Astrocyte (in vitro differentiated cells and primary cell): ENCODE measurements around the gene DGKH. TPM values are rescaled to one million over a fixed set of nuclear protein-coding genes. Genes with fewer than 3 reads are reported as not detected.

ENCODE experiments used
- DNase-seq: peaks from one replicate; pipeline ENCODE4 v3.0.0-alpha.2; 2010; ENCODE audit warnings: low read depth
- FAIRE-seq: peaks from 2 replicates; lab custom pipeline; 2011; peaks lifted over from hg19 to GRCh38; lab: Jason Lieb, UNC
- H2AFZ ChIP-seq: 2 replicates; pipeline ENCODE4 v1.6.0; 2012; ENCODE audit warnings: low read depth, low read length, inconsistent platforms
- H3K27ac ChIP-seq: 2 replicates; pipeline ENCODE4 v1.5.1; 2011; ENCODE audit warnings: low read depth, low read length, inconsistent platforms
- H3K27me3 ChIP-seq: 2 replicates; pipeline ENCODE4 v1.6.0; 2011; ENCODE audit warnings: low read length, inconsistent platforms; ENCODE audit not compliant: insufficient read depth
- H3K36me3 ChIP-seq: 2 replicates; pipeline ENCODE4 v1.5.1; 2011; ENCODE audit warnings: low read length, inconsistent platforms; ENCODE audit not compliant: insufficient read depth
- H3K4me1 ChIP-seq: 2 replicates; pipeline ENCODE4 v1.5.1; 2011; ENCODE audit warnings: low read length, inconsistent platforms; ENCODE audit not compliant: insufficient read depth
- H3K4me2 ChIP-seq: 2 replicates; pipeline ENCODE4 v1.6.0; 2012; ENCODE audit warnings: low read length, inconsistent platforms
- H3K4me3 ChIP-seq: 2 replicates; pipeline ENCODE4 v1.5.1; 2011; ENCODE audit warnings: low read depth, mild to moderate bottlenecking, low read length, inconsistent platforms; ENCODE audit not compliant: insufficient read depth
- H3K79me2 ChIP-seq: 2 replicates; pipeline ENCODE4 v1.6.0; 2012; ENCODE audit warnings: mild to moderate bottlenecking, low read length, inconsistent platforms; ENCODE audit not compliant: insufficient read depth
- H3K9ac ChIP-seq: 2 replicates; pipeline ENCODE4 v1.6.0; 2012; ENCODE audit warnings: mild to moderate bottlenecking, low read length, inconsistent platforms
- H3K9me3 ChIP-seq: 2 replicates; pipeline ENCODE4 v1.5.1; 2012; ENCODE audit warnings: low read depth, mild to moderate bottlenecking, low read length, inconsistent platforms; ENCODE audit not compliant: insufficient read depth
- H4K20me1 ChIP-seq: 2 replicates; pipeline ENCODE4 v1.6.0; 2012; ENCODE audit warnings: low read length, inconsistent platforms; ENCODE audit not compliant: insufficient read depth
- H3K27ac Mint-ChIP-seq: one replicate; pipeline ENCODE4 v1.8.0; 2021; ENCODE audit warnings: mild to moderate bottlenecking, mixed read lengths; ENCODE audit not compliant: unreplicated experiment
- H3K27me3 Mint-ChIP-seq: one replicate; pipeline ENCODE4 v1.8.0; 2021; ENCODE audit warnings: low read depth, mixed read lengths; ENCODE audit not compliant: unreplicated experiment
- H3K36me3 Mint-ChIP-seq: one replicate; pipeline ENCODE4 v1.8.0; 2021; ENCODE audit warnings: low read depth, mixed read lengths; ENCODE audit not compliant: unreplicated experiment
- H3K4me1 Mint-ChIP-seq: one replicate; pipeline ENCODE4 v1.8.0; 2021; ENCODE audit warnings: low read depth, mixed read lengths; ENCODE audit not compliant: unreplicated experiment
- H3K4me3 Mint-ChIP-seq: one replicate; pipeline ENCODE4 v1.8.0; 2021; ENCODE audit warnings: mild to moderate bottlenecking, moderate library complexity, mixed read lengths; ENCODE audit not compliant: unreplicated experiment
- H3K9me3 Mint-ChIP-seq: one replicate; pipeline ENCODE4 v1.8.0; 2021; ENCODE audit warnings: mild to moderate bottlenecking, mixed read lengths; ENCODE audit not compliant: unreplicated experiment
- CTCF ChIP-seq: IDR thresholded peaks from 2 replicates; pipeline ENCODE4 v1.5.1; 2011; ENCODE audit warnings: low read depth, mild to moderate bottlenecking, inconsistent platforms, low read length, moderate library complexity; ENCODE audit not compliant: insufficient read depth
- EZH2 ChIP-seq: IDR thresholded peaks from 2 replicates; pipeline ENCODE4 v1.6.1; 2012; ENCODE audit warnings: mild to moderate bottlenecking, low read length, inconsistent platforms; ENCODE audit not compliant: insufficient read depth
- total RNA-seq: library from RNA; stranded (reverse); gene quantifications from 2 replicates; pipeline ENCODE4 v1.2.1, GENCODE V29; 2021

Gene DGKH
- total RNA-seq, 1 donor from 2014 or later = 16.4 TPM

- FAIRE-seq = no peak
- no peak overlapping the region for H3K27ac ChIP-seq
- H3K79me2 ChIP-seq = peaks cover 13% of the 10 kb centered on the region
- no peak overlapping the region for H2AFZ ChIP-seq
- H3K4me1 Mint-ChIP-seq = peaks cover 12% of the 10 kb centered on the region
- no peaks in the 10 kb centered on the region for H3K9me3 ChIP-seq
- H4K20me1 ChIP-seq = peaks cover 40% of the 10 kb centered on the region
- DNase-seq = peak; percentile 96
- peaks cover 4% of the 10 kb centered on the region for H3K36me3 ChIP-seq
- H3K27ac Mint-ChIP-seq = peak overlapping the region; percentile 0
- no peak overlapping the region for H3K9ac ChIP-seq
- no peaks in the 10 kb centered on the region for H3K27me3 ChIP-seq
- H3K9me3 Mint-ChIP-seq = no peaks in the 10 kb centered on the region
- H3K4me1 ChIP-seq = peaks cover 21% of the 10 kb centered on the region
- H3K36me3 Mint-ChIP-seq = peaks cover 6% of the 10 kb centered on the region
- H3K27me3 Mint-ChIP-seq = no peaks in the 10 kb centered on the region
- H3K4me2 ChIP-seq = peak overlapping the region; percentile 30
- H3K4me3 ChIP-seq = no peak overlapping the region
- no peak overlapping the region for H3K4me3 Mint-ChIP-seq
- TF ChIP-seq CTCF (no peak), EZH2 (no peak)
These were observed 15.8 kb downstream of the DGKH start for GRCh38 chr13:42064259-42064658.

GRCh38 chr13:42064966-42065365, 16.5 kb downstream of the DGKH start:
- H3K4me3 Mint-ChIP-seq = no peak overlapping the region
- H3K9ac ChIP-seq = no peak overlapping the region
- H4K20me1 ChIP-seq = peaks cover 40% of the 10 kb centered on the region
- H3K4me1 Mint-ChIP-seq = peaks cover 12% of the 10 kb centered on the region
- DNase-seq (no peak), FAIRE-seq (no peak)
- peaks cover 21% of the 10 kb centered on the region for H3K4me1 ChIP-seq
- H3K4me2 ChIP-seq = no peak overlapping the region
- no peaks in the 10 kb centered on the region for H3K27me3 ChIP-seq
- H3K9me3 ChIP-seq = no peaks in the 10 kb centered on the region
- peaks cover 13% of the 10 kb centered on the region for H3K79me2 ChIP-seq
- no peaks in the 10 kb centered on the region for H3K9me3 Mint-ChIP-seq
- H3K27ac ChIP-seq = no peak overlapping the region
- H3K27me3 Mint-ChIP-seq = no peaks in the 10 kb centered on the region
- peaks cover 4% of the 10 kb centered on the region for H3K36me3 ChIP-seq
- H3K27ac Mint-ChIP-seq = no peak overlapping the region
- no peak overlapping the region for H3K4me3 ChIP-seq
- TF ChIP-seq CTCF (no peak), EZH2 (no peak)
- peaks cover 8% of the 10 kb centered on the region for H3K36me3 Mint-ChIP-seq
- no peak overlapping the region for H2AFZ ChIP-seq

- Histone ChIP-seq H3K27me3 (no peaks in the 10 kb centered on the region), H3K79me2 (peaks cover 13% of the 10 kb centered on the region), H3K4me2 (no peak overlapping the region), H3K9ac (no peak overlapping the region), H3K4me3 (no peak overlapping the region), H3K9me3 (no peaks in the 10 kb centered on the region), H2AFZ (no peak overlapping the region), H3K36me3 (peaks cover 4% of the 10 kb centered on the region), H3K4me1 (peaks cover 21% of the 10 kb centered on the region), H4K20me1 (peaks cover 36% of the 10 kb centered on the region), H3K27ac (no peak overlapping the region)
- Mint-ChIP-seq H3K27me3 (no peaks in the 10 kb centered on the region), H3K4me1 (peaks cover 12% of the 10 kb centered on the region), H3K4me3 (no peak overlapping the region), H3K36me3 (peaks cover 10% of the 10 kb centered on the region), H3K27ac (peak overlapping the region; percentile 75), H3K9me3 (no peaks in the 10 kb centered on the region)
- DNase-seq = no peak
- TF ChIP-seq EZH2 (no peak), CTCF (no peak)
- FAIRE-seq = no peak
These were observed 17.0 kb downstream of the DGKH start for GRCh38 chr13:42065414-42065813.
